DMS79 (cell line): ENCODE results near the gene KRT79.

Experiments
- DNase-seq: peaks from one replicate; lab custom pipeline; 2025; lab: John Stamatoyannopoulos, UW

The KRT79 gene

GRCh38 chr12:52791271-52792184, 42.6 kb downstream of the KRT79 start:
- no peak for DNase-seq

GRCh38 chr12:52790427-52791270, 43.5 kb downstream of the KRT79 start:
- DNase-seq: no peak

- DNase-seq: no peak
Measured at GRCh38 chr12:52789637-52790426, 44.3 kb downstream of the KRT79 start.

GRCh38 chr12:52788876-52789636, 45.1 kb downstream of the KRT79 start:
- no peak for DNase-seq

DNA sequence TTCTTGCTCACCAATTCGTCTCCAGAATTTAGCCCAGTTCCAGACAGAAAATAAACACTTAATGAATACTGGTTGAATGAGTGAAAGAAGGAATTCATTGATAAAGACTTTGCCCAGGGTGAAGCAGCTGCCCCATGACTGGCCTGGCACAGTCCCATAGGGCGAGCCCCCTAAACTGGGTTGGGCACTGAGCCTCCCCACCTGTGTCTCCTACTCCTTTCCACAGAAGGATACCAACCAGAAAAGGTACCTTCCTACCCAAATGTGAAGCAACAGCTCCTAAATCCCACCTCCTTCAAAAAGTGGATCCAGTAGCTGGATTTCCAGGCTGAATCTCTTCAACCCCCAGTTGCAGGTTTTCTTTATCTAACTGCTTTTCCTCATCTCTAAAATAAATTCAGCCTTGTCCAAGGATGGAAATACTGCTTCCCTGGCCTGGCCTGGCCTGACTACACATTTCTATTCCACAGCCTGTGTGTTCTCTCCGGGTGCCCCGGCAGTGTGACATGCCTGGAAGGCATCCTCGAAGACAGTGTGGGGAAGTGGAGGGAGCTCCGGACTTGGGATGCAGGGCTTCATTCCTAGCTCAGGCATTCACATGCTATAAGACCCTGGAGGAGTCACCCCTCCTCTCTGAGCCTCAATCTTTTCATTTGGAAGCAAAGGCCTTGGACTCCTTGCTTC, 45.8 kb downstream of the KRT79 start:
- DNase-seq: no peak

DNA sequence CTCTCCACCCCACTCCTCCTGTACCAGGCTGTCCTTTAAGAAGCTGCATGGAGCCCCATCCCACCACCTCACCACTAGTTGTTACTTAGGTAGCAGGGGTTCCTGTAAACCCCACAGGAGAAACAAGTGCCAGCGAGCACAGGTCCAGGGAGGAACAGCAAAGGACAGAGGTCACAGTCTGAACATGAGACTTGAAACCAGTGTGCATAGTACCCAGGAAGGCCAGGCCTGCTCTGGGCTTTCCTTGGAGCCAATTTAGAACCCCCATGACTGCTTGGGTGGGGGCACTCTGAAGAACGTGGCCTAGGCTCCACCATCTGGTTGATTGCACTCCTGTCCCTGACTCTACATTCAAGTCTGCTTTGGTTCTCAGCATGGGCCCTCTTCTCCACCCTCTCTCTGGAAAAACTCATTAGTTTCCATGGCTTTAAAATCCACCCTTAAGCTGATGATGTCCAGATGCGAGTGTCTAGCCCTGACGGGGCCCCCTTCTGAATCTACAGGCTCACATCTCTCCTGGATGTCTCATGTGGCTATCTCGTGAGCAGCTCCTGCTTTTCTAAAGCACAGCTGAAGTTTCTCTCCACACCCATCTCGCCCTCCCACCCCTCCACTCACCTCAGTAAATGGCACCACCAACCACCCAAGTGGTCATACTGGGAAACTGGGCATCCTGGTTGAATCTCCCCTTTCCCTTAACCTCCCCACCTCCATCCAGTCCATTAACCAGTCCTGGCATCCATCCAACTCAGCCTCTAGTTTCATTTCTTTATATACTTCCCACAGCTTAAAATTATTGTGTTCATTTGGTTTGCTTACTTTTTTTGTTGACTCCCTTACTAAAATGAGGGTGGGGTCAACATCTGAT, 46.6 kb downstream of the KRT79 start:
- DNase-seq: no peak

DNA sequence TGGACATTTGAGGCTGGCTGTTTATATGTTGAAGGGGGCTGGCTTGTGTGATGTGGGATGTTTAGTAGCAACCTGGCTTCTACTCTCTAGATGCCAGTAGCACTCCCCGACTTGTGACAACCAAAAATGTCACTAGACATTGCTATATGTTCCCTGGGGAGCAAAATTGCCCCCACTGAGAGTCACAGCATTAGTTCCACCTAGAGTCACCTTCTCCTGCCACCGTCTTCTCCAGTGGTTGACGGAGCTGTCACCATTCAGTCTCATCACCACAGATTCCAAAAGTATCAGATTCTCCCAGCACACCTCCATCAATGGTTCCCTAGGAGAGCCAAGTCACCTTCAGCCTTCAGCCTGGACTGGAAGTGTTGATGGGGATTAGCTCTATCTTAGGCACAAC, 49.2 kb downstream of the KRT79 start:
- DNase-seq: no peak

DNA sequence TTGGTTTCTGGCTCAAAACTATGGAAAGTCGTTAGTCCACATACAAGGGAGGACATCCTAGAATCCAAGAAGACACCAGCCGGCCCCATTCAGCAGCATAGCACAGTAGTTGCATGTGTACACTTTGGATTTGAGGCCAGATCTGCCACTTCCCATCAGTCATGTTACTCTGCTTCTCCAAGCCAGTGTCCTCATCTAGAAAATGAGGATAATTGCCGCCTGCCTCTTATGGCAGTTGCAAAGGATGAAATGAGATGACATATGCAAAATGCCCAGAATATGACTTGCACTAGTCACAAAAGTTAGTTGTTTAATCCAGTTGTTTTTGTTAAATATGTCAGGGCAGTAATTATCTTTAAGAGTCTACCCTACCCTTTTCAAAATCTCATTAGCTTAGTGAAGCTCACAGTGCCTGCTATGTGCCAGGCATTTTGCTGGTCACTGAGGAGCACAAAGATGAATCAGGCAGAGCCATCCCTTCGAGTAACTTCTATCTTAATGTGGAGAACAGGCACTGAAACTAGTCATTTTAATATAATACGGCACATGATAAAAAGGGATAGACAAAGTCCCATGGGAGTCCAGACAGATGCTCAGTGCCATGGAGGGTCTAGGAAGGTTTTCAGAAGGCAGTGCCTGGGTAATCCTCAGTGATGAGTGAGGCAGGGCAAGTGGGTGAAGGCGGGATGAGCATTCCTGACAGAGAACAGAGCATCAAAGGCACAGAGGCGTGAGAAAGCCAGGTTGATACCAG, 50.4 kb downstream of the KRT79 start:
- DNase-seq: no peak

DNA sequence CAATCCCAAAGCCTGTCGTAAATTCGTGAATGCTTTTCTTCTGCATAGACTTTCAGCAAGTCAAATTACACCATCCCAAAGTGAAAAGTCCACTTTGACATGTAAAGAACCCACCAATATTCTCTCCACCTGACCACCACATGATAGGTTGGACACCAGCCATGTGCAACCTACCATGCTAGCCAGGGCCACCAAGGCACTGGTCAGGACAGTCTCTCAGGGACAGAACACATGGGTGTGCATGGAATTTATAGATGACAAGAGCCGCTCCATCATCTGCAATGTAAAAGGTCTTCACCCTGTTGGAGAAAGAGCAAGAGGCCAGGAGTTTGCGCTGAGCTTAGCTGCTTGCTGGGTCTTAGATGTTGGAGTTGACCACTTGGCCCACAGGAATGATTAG, 51.6 kb downstream of the KRT79 start:
- DNase-seq: no peak

GRCh38 chr12:52781399-52782082, 52.6 kb downstream of the KRT79 start:
- DNase-seq: no peak

GRCh38 chr12:52779914-52780313, 54.2 kb downstream of the KRT79 start:
- DNase-seq: no peak

- no peak for DNase-seq
Measured at GRCh38 chr12:52778833-52779232, 55.3 kb downstream of the KRT79 start.

DNA sequence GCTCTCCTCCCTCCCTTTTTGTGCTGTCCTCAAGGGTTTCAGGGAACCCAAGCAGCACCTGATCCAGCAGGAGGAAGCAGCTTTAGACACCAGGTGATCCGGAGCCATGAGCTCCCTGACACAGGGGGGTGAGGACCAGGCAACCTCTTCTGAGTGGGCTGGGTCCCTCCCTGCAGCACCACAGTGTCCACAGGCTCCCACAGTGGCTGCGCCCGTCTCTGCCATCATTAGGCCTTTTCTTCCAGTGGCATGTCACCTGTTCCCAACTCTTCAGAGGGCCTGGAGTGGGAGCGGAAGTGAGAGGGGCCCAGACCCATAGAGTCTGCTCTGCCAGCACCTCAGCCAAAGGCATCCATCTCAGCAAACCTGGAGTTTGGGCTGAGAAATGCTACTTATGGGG, 56.5 kb downstream of the KRT79 start:
- no peak for DNase-seq

DNA sequence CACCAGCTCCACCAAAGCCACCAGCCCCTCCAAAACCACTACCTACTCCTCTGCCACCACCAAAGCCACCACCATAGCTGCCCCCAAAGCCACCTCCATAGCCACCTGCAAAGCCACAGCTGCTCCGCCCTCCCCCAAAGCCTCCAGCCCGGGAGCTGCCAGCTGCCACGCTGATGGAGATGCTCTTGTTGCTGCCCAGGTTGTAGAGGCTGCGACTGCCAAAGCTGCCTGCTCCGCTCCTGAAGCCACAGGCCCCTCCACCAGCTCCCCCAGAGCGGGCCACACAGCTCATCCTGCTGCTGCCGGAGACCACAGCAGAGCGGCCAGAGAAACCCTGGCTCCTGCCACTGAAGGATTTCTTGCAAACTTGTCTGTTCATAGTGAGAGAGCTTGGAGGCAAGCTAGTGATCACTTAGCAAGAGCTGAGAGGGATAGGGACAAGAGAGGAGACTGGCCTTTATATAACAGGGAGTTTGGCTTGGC, 57.2 kb downstream of the KRT79 start, which contains the start of gene KRT76:
Gene KRT76 (minus strand): TSS at position 433 of the 483 bp plus-strand sequence. CDS start 54 bp downstream, at position 379.
- no peak for DNase-seq

GRCh38 chr12:52776435-52776834, 57.7 kb downstream of the KRT79 start:
- no peak for DNase-seq

GRCh38 chr12:52774629-52775250, 59.4 kb downstream of the KRT79 start:
- no peak for DNase-seq

DNA sequence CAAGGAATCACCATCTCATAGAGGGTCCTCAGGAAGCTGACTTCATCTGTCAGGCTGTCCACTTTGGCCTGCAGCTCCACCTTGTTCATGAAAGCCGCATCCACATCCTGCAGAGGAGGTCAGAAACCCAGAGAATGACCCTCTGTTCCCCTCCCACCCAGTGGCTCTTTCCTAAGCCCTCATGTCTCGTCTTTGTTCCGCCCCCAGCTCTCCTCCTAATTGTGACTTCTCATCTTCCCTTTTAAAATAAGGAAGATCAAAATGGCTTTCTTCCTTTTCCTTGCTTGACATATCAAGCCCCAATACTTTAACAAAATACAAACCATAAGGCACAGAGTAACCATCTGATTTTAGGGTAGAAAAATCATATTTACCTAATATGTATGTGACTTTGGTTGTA, 61.3 kb downstream of the KRT79 start:
- no peak for DNase-seq

DNA sequence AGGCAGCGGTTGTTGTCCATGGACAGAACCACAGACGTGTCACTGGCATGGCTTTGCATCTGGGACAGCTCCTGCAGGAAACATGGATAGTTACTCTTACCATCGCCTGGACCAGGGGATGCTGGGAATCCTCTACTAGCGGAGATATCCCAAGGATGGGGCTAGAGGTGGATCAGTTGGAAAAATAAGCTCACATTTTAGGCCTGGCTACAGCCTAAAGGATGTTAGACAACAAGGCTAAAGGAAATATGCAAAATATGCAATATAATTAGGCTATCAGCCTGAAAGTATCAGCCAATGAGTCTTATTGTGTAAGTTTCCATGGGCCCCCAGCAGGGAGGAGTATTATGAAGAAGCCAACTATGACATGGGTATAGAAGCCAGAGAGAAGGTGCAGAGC, 61.9 kb downstream of the KRT79 start:
- DNase-seq: no peak
